SK-N-SH treated with all-trans-retinoic acid at 6 μM for 48 hours (cell line): ENCODE measurements around the gene EXOSC9.

Experiments
- ISL1 ChIP-seq: fragments of 250-450 bp; sonication (Bioruptor Pico); IDR thresholded peaks from 2 replicates; pipeline ENCODE4 v2.1.2; 2022; ENCODE audit warnings: mild to moderate bottlenecking, moderate library complexity
- SNAI2 ChIP-seq: fragments of 250-450 bp; sonication (Bioruptor Pico); IDR thresholded peaks from 2 replicates; pipeline ENCODE4 v1.5.0; 2020; ENCODE audit warnings: mild to moderate bottlenecking, moderate library complexity
- TOX ChIP-seq: fragments of 250-450 bp; sonication (Bioruptor Pico); IDR thresholded peaks from 2 replicates; pipeline ENCODE4 v1.8.0; 2021; ENCODE audit warnings: mild to moderate bottlenecking, moderate library complexity, borderline replicate concordance
- ZC3H10 ChIP-seq: fragments of 250-450 bp; sonication (Bioruptor Pico); IDR thresholded peaks from 2 replicates; pipeline ENCODE4 v1.5.1; 2021; ENCODE audit warnings: mild to moderate bottlenecking, moderate library complexity
- ZFP3 ChIP-seq: fragments of 250-450 bp; sonication (Bioruptor Pico); IDR thresholded peaks from 2 replicates; pipeline ENCODE4 v1.5.0; 2020; ENCODE audit warnings: mild to moderate bottlenecking, moderate library complexity
- ZNF565 ChIP-seq: fragments of 450-650 bp; formaldehyde crosslinking; conservative IDR thresholded peaks from 2 replicates; pipeline ENCODE4 v1.5.0; 2020; ENCODE audit warnings: low read depth, mild to moderate bottlenecking, moderate library complexity
- ZNF70 ChIP-seq: fragments of 450-650 bp; formaldehyde crosslinking; IDR thresholded peaks from 2 replicates; pipeline ENCODE4 v1.5.0; 2020; ENCODE audit warnings: mild to moderate bottlenecking, moderate library complexity
- ZNF8 ChIP-seq: fragments of 450-650 bp; formaldehyde crosslinking; IDR thresholded peaks from 2 replicates; pipeline ENCODE4 v1.5.0; 2020; ENCODE audit warnings: mild to moderate bottlenecking, moderate library complexity
- TF ChIP-seq, protein P1 (sequence below): fragments of 250-450 bp; sonication (Bioruptor Pico); IDR thresholded peaks from 2 replicates; pipeline ENCODE4 v1.8.0; 2020; ENCODE audit warnings: mild to moderate bottlenecking, moderate library complexity, borderline replicate concordance
- TF ChIP-seq, protein P2 (sequence below): fragments of 250-450 bp; sonication (Bioruptor Pico); IDR thresholded peaks from 2 replicates; pipeline ENCODE4 v1.5.1; 2020; ENCODE audit warnings: low read depth, mild to moderate bottlenecking, moderate library complexity

DNA sequence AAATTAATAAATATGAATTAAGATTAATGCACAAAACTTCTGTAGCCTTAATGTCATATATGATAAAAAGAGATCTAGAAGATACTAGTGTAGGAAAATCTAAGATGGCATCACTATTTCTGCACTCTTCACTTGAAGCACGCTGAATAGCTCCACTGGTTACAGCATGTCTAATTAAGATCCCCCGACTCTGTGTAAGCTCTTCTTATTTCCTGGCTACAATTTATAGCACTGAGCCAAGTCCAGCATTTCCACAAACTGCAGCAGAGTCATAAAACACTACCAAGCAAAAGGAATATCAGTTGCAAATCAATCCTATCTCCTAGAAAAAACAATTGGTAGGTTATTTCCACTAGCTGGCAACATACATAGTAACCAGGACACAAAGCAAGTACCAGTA is 23.8 kb downstream of the EXOSC9 start:
- TF ChIP-seq ZNF565 (CRISPR knock-in tag): no peak
- TF ChIP-seq ZNF8 (CRISPR knock-in tag): no peak
- TF ChIP-seq ZC3H10 (CRISPR knock-in tag): no peak
- no peak for TF ChIP-seq ZFP3 (CRISPR knock-in tag)
- TF ChIP-seq, protein P1, sequence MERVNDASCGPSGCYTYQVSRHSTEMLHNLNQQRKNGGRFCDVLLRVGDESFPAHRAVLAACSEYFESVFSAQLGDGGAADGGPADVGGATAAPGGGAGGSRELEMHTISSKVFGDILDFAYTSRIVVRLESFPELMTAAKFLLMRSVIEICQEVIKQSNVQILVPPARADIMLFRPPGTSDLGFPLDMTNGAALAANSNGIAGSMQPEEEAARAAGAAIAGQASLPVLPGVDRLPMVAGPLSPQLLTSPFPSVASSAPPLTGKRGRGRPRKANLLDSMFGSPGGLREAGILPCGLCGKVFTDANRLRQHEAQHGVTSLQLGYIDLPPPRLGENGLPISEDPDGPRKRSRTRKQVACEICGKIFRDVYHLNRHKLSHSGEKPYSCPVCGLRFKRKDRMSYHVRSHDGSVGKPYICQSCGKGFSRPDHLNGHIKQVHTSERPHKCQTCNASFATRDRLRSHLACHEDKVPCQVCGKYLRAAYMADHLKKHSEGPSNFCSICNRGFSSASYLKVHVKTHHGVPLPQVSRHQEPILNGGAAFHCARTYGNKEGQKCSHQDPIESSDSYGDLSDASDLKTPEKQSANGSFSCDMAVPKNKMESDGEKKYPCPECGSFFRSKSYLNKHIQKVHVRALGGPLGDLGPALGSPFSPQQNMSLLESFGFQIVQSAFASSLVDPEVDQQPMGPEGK (CRISPR knock-in tag): no peak
- no peak for TF ChIP-seq ZNF70 (CRISPR knock-in tag)
- no peak for TF ChIP-seq TOX (CRISPR knock-in tag)
- TF ChIP-seq, protein P2, sequence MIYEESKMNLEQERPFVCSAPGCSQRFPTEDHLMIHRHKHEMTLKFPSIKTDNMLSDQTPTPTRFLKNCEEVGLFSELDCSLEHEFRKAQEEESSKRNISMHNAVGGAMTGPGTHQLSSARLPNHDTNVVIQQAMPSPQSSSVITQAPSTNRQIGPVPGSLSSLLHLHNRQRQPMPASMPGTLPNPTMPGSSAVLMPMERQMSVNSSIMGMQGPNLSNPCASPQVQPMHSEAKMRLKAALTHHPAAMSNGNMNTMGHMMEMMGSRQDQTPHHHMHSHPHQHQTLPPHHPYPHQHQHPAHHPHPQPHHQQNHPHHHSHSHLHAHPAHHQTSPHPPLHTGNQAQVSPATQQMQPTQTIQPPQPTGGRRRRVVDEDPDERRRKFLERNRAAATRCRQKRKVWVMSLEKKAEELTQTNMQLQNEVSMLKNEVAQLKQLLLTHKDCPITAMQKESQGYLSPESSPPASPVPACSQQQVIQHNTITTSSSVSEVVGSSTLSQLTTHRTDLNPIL (CRISPR knock-in tag): no peak
- TF ChIP-seq SNAI2 (CRISPR knock-in tag): no peak
- no peak for TF ChIP-seq ISL1 (CRISPR knock-in tag)
